GM12878 (cell line): ENCODE results near the gene MPC1. TPM values are rescaled to one million over a fixed set of nuclear protein-coding genes. Genes with fewer than 3 reads are reported as not detected.
A peak's percentile ranks its signal among the peaks of the same experiment; 100 is the strongest.

Experiments
- BCL11A ChIP-seq: IDR thresholded peaks from 2 replicates; pipeline ENCODE4 v1.6.1; 2011; ENCODE audit warnings: low read depth, low read length
- CHD2 ChIP-seq: IDR thresholded peaks from 2 replicates; pipeline ENCODE4 v1.6.1; 2011; ENCODE audit warnings: low read depth, low read length, improper control_type of control experiment, borderline replicate concordance
- EZH2 ChIP-seq: IDR thresholded peaks from 2 replicates; pipeline ENCODE4 v1.6.1; 2012; ENCODE audit warnings: low read depth, mild to moderate bottlenecking, control low read depth, inconsistent platforms, low read length, borderline replicate concordance; ENCODE audit not compliant: control insufficient read depth
- JUNB ChIP-seq: IDR thresholded peaks from 2 replicates; pipeline ENCODE4 v1.6.1; 2016; ENCODE audit warnings: antibody characterized with exemption, mild to moderate bottlenecking
- NFIC ChIP-seq: IDR thresholded peaks from 2 replicates; pipeline ENCODE4 v1.6.1; 2012; ENCODE audit warnings: low read depth, mild to moderate bottlenecking, inconsistent platforms, low read length, moderate library complexity
- NR2F1 ChIP-seq: fragments of 450-650 bp; conservative IDR thresholded peaks from 2 replicates; pipeline ENCODE4 v1.6.1; 2017; ENCODE audit warnings: mild to moderate bottlenecking
- SREBF2 ChIP-seq: IDR thresholded peaks from 2 replicates; pipeline ENCODE4 v1.6.1; 2012; ENCODE audit warnings: mild to moderate bottlenecking, low read length
- TAF1 ChIP-seq: IDR thresholded peaks from 2 replicates; pipeline ENCODE4 v1.6.1; 2011; ENCODE audit warnings: mild to moderate bottlenecking, low read depth, low read length, borderline replicate concordance
- TBL1XR1 ChIP-seq: IDR thresholded peaks from 2 replicates; pipeline ENCODE4 v1.6.1; 2012; ENCODE audit warnings: low read depth, low read length, improper control_type of control experiment
- polyA plus RNA-seq, 11 experiments: library from polyadenylated mRNA; depleted of rRNA in 4 of 11; unstranded in 6 of 11; stranded (reverse) in 5 of 11; fragments of >200 nt; fragmentation: Nextera tagmentation in 4 of 11; fragmentation: Illumina TruSeq in 1 of 11; extraction: Ambion mirVana in 4 of 11; extraction: Trizol in 1 of 11; gene quantifications; 1 replicate in 1 of 11; 2 replicates in 10 of 11; pipeline versions ENCODE4 v1.2.1 to v1.2.3, GENCODE V29; 2011 to 2016; ENCODE audit warnings: inconsistent platforms in 2 of 11, missing spikeins in 2 of 11, low read depth in 1 of 11
- total RNA-seq, 4 experiments: library from RNA; depleted of rRNA in 3 of 4; stranded (reverse); fragments of >200 nt in 3 of 4; fragmentation: Illumina TruSeq in 1 of 4; extraction: Trizol in 1 of 4; gene quantifications; 2 replicates each; pipeline versions ENCODE4 v1.2.1 to v1.2.3, GENCODE V29; 2013 to 2021
- TF ChIP-seq, protein P1 (sequence below): fragments of 450-650 bp; IDR thresholded peaks from 2 replicates; pipeline ENCODE4 v1.6.1; 2016; ENCODE audit warnings: mild to moderate bottlenecking, moderate library complexity, borderline replicate concordance
- TF ChIP-seq, protein P2 (sequence below): fragments of 450-650 bp; formaldehyde crosslinking; IDR thresholded peaks from 2 replicates; pipeline ENCODE4 v1.4.0; 2020; ENCODE audit warnings: mild to moderate bottlenecking, moderate library complexity
- TF ChIP-seq, protein P3 (sequence below): fragments of 450-650 bp; IDR thresholded peaks from 2 replicates; pipeline ENCODE4 v1.6.1; 2016; ENCODE audit warnings: mild to moderate bottlenecking
- TF ChIP-seq, protein P4 (sequence below): fragments of 450-650 bp; formaldehyde crosslinking; IDR thresholded peaks from 2 replicates; pipeline ENCODE4 v1.5.0; 2022; ENCODE audit warnings: mild to moderate bottlenecking, missing genetic modification characterization
- TF ChIP-seq, protein P5 (sequence below): IDR thresholded peaks from 2 replicates; pipeline ENCODE4 v1.6.1; 2011; ENCODE audit warnings: mild to moderate bottlenecking, low read depth, low read length, moderate library complexity; ENCODE audit not compliant: insufficient replicate concordance

Gene MPC1
- total and polyA plus RNA-seq, 10 of the 15 experiments (the other 5 are each of a cell fraction or from before 2014, with no cell fraction given), result 53.2 to 177 (median 78.8) TPM

DNA sequence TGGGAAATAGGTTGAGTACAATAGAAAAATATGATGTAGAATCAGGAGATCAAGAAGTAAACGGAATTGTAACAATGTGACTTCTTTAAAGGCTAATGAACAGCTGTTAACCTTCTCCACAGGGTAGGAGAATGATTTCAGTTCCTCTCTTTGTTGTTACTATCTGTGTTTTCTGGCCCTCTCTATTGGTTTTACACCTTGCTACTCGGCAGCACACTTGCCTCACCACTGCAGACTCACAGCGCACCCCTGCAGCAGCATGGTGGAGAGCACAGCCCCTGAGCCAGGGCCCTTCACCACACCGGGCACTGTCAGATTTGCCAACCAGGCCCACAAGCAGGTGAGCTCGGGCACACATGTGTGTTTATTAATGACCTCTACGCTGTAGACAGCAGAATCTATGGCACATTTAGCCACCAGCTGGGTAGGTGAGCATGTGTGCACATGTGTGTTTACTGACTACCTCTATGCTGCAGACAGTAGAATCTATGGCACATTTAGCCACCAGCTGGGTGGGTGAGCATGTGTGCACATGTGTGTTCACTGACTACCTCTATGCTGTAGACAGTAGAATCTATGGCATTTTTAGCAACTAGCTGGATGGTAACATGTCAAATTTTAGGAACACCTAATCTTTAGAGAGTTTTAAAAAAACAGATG is 57.2 kb downstream of the MPC1 start (continued):
- TF ChIP-seq CHD2, result peak; percentile 51; the same call in 1 of the 2 replicates
- TF ChIP-seq BCL11A, result 0 out of 2 replicates have a peak, but pooled peaks have one; percentile 39
- TF ChIP-seq, protein P1, sequence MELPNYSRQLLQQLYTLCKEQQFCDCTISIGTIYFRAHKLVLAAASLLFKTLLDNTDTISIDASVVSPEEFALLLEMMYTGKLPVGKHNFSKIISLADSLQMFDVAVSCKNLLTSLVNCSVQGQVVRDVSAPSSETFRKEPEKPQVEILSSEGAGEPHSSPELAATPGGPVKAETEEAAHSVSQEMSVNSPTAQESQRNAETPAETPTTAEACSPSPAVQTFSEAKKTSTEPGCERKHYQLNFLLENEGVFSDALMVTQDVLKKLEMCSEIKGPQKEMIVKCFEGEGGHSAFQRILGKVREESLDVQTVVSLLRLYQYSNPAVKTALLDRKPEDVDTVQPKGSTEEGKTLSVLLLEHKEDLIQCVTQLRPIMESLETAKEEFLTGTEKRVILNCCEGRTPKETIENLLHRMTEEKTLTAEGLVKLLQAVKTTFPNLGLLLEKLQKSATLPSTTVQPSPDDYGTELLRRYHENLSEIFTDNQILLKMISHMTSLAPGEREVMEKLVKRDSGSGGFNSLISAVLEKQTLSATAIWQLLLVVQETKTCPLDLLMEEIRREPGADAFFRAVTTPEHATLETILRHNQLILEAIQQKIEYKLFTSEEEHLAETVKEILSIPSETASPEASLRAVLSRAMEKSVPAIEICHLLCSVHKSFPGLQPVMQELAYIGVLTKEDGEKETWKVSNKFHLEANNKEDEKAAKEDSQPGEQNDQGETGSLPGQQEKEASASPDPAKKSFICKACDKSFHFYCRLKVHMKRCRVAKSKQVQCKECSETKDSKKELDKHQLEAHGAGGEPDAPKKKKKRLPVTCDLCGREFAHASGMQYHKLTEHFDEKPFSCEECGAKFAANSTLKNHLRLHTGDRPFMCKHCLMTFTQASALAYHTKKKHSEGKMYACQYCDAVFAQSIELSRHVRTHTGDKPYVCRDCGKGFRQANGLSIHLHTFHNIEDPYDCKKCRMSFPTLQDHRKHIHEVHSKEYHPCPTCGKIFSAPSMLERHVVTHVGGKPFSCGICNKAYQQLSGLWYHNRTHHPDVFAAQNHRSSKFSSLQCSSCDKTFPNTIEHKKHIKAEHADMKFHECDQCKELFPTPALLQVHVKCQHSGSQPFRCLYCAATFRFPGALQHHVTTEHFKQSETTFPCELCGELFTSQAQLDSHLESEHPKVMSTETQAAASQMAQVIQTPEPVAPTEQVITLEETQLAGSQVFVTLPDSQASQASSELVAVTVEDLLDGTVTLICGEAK, result no peak
- TF ChIP-seq NFIC, result 0 out of 2 replicates have a peak, but pooled peaks have one; percentile 30
- no peak for TF ChIP-seq JUNB
- TF ChIP-seq, protein P2, sequence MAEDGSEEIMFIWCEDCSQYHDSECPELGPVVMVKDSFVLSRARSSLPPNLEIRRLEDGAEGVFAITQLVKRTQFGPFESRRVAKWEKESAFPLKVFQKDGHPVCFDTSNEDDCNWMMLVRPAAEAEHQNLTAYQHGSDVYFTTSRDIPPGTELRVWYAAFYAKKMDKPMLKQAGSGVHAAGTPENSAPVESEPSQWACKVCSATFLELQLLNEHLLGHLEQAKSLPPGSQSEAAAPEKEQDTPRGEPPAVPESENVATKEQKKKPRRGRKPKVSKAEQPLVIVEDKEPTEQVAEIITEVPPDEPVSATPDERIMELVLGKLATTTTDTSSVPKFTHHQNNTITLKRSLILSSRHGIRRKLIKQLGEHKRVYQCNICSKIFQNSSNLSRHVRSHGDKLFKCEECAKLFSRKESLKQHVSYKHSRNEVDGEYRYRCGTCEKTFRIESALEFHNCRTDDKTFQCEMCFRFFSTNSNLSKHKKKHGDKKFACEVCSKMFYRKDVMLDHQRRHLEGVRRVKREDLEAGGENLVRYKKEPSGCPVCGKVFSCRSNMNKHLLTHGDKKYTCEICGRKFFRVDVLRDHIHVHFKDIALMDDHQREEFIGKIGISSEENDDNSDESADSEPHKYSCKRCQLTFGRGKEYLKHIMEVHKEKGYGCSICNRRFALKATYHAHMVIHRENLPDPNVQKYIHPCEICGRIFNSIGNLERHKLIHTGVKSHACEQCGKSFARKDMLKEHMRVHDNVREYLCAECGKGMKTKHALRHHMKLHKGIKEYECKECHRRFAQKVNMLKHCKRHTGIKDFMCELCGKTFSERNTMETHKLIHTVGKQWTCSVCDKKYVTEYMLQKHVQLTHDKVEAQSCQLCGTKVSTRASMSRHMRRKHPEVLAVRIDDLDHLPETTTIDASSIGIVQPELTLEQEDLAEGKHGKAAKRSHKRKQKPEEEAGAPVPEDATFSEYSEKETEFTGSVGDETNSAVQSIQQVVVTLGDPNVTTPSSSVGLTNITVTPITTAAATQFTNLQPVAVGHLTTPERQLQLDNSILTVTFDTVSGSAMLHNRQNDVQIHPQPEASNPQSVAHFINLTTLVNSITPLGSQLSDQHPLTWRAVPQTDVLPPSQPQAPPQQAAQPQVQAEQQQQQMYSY (CRISPR knock-in tag), result no peak
- TF ChIP-seq TBL1XR1, result no peak
- TF ChIP-seq, protein P3, sequence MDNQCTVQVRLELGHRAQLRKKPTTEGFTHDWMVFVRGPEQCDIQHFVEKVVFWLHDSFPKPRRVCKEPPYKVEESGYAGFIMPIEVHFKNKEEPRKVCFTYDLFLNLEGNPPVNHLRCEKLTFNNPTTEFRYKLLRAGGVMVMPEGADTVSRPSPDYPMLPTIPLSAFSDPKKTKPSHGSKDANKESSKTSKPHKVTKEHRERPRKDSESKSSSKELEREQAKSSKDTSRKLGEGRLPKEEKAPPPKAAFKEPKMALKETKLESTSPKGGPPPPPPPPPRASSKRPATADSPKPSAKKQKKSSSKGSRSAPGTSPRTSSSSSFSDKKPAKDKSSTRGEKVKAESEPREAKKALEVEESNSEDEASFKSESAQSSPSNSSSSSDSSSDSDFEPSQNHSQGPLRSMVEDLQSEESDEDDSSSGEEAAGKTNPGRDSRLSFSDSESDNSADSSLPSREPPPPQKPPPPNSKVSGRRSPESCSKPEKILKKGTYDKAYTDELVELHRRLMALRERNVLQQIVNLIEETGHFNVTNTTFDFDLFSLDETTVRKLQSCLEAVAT, result peak; percentile 74; the same call in 1 of the 2 replicates
- no peak for TF ChIP-seq SREBF2
- peak; percentile 45; the same call in 1 of the 2 replicates for TF ChIP-seq NR2F1
- TF ChIP-seq, protein P4, sequence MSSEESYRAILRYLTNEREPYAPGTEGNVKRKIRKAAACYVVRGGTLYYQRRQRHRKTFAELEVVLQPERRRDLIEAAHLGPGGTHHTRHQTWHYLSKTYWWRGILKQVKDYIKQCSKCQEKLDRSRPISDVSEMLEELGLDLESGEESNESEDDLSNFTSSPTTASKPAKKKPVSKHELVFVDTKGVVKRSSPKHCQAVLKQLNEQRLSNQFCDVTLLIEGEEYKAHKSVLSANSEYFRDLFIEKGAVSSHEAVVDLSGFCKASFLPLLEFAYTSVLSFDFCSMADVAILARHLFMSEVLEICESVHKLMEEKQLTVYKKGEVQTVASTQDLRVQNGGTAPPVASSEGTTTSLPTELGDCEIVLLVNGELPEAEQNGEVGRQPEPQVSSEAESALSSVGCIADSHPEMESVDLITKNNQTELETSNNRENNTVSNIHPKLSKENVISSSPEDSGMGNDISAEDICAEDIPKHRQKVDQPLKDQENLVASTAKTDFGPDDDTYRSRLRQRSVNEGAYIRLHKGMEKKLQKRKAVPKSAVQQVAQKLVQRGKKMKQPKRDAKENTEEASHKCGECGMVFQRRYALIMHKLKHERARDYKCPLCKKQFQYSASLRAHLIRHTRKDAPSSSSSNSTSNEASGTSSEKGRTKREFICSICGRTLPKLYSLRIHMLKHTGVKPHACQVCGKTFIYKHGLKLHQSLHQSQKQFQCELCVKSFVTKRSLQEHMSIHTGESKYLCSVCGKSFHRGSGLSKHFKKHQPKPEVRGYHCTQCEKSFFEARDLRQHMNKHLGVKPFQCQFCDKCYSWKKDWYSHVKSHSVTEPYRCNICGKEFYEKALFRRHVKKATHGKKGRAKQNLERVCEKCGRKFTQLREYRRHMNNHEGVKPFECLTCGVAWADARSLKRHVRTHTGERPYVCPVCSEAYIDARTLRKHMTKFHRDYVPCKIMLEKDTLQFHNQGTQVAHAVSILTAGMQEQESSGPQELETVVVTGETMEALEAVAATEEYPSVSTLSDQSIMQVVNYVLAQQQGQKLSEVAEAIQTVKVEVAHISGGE (CRISPR knock-in tag), result no peak
- TF ChIP-seq EZH2, result no peak
- TF ChIP-seq TAF1, result no peak
- TF ChIP-seq, protein P5, sequence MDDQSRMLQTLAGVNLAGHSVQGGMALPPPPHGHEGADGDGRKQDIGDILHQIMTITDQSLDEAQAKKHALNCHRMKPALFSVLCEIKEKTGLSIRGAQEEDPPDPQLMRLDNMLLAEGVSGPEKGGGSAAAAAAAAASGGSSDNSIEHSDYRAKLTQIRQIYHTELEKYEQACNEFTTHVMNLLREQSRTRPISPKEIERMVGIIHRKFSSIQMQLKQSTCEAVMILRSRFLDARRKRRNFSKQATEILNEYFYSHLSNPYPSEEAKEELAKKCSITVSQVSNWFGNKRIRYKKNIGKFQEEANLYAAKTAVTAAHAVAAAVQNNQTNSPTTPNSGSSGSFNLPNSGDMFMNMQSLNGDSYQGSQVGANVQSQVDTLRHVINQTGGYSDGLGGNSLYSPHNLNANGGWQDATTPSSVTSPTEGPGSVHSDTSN, result no peak
